Smooth muscle cell (in vitro differentiated cells): ENCODE results near the gene FIBCD1. TPM values are rescaled to one million over a fixed set of nuclear protein-coding genes. Genes with fewer than 3 reads are reported as not detected.

ENCODE experiments used
- DNase-seq: peaks from one replicate; lab custom pipeline; 2025; ENCODE audit not compliant: unreplicated experiment; lab: John Stamatoyannopoulos, UW
- H2AFZ ChIP-seq: fragments of 200-600 bp; sonication (generic); 2 replicates; pipeline ENCODE4 v1.6.0; 2016; ENCODE audit warnings: antibody characterized with exemption, low read depth, mild to moderate bottlenecking
- H3F3A ChIP-seq: fragments of 200-600 bp; sonication (generic); 2 replicates; pipeline ENCODE4 v1.6.0; 2017; ENCODE audit warnings: antibody characterized with exemption, low read depth
- H3K27ac ChIP-seq: fragments of 200-600 bp; sonication (generic); 2 replicates; pipeline ENCODE4 v1.5.1; 2016; ENCODE audit warnings: low read depth, mild to moderate bottlenecking
- H3K27me3 ChIP-seq: fragments of 200-600 bp; sonication (generic); 2 replicates; pipeline ENCODE4 v1.6.1; 2016; ENCODE audit warnings: low read depth, mild to moderate bottlenecking
- H3K36me3 ChIP-seq: fragments of 200-600 bp; sonication (generic); 2 replicates; pipeline ENCODE4 v1.5.1; 2016; ENCODE audit warnings: low read depth
- H3K4me1 ChIP-seq: fragments of 200-600 bp; sonication (generic); 2 replicates; pipeline ENCODE4 v1.5.1; 2016; ENCODE audit warnings: low read depth
- H3K4me2 ChIP-seq: fragments of 200-600 bp; sonication (generic); 2 replicates; pipeline ENCODE4 v1.6.0; 2016; ENCODE audit warnings: mild to moderate bottlenecking
- H3K4me3 ChIP-seq: fragments of 200-600 bp; sonication (generic); 2 replicates; pipeline ENCODE4 v1.5.1; 2016; ENCODE audit warnings: mild to moderate bottlenecking
- H3K79me2 ChIP-seq: fragments of 200-600 bp; sonication (generic); 2 replicates; pipeline ENCODE4 v1.6.0; 2016; ENCODE audit warnings: low read depth, mild to moderate bottlenecking
- H3K9ac ChIP-seq: fragments of 200-600 bp; sonication (generic); 2 replicates; pipeline ENCODE4 v1.6.0; 2016; ENCODE audit warnings: low read depth
- H3K9me3 ChIP-seq: fragments of 200-600 bp; sonication (generic); replicated peaks from 2 replicates; pipeline ENCODE4 v1.5.1; 2016; ENCODE audit warnings: low read depth
- H4K20me1 ChIP-seq: fragments of 200-600 bp; sonication (generic); 2 replicates; pipeline ENCODE4 v1.6.0; 2016; ENCODE audit warnings: low read depth
- CTCF ChIP-seq: fragments of 200-600 bp; sonication (generic); IDR thresholded peaks from 2 replicates; pipeline ENCODE4 v1.5.1; 2017; ENCODE audit warnings: borderline replicate concordance, mild to moderate bottlenecking, antibody characterized with exemption; ENCODE audit not compliant: insufficient read depth, poor library complexity, severe bottlenecking
- WGBS: methylation state at CpG from one replicate; pipeline ENCODE4 v1.1.7; 2016; ENCODE audit warnings: low lambda C conversion rate; 5-methylcytosine and 5-hydroxymethylcytosine counted together
- polyA plus RNA-seq: library from polyadenylated mRNA; unstranded; fragments of >200 nt; fragmentation: Nextera tagmentation; extraction: Ambion mirVana; gene quantifications from 2 replicates; pipeline ENCODE4 v1.2.1, GENCODE V29; 2016
- total RNA-seq: library from RNA; depleted of rRNA; stranded (reverse); fragments of >200 nt; gene quantifications from 2 replicates; pipeline ENCODE4 v1.2.3, GENCODE V29; 2014

Gene FIBCD1
- total and polyA plus RNA-seq, 2 experiments from 2014 or later, result 1.8 to 4.7 TPM

DNA sequence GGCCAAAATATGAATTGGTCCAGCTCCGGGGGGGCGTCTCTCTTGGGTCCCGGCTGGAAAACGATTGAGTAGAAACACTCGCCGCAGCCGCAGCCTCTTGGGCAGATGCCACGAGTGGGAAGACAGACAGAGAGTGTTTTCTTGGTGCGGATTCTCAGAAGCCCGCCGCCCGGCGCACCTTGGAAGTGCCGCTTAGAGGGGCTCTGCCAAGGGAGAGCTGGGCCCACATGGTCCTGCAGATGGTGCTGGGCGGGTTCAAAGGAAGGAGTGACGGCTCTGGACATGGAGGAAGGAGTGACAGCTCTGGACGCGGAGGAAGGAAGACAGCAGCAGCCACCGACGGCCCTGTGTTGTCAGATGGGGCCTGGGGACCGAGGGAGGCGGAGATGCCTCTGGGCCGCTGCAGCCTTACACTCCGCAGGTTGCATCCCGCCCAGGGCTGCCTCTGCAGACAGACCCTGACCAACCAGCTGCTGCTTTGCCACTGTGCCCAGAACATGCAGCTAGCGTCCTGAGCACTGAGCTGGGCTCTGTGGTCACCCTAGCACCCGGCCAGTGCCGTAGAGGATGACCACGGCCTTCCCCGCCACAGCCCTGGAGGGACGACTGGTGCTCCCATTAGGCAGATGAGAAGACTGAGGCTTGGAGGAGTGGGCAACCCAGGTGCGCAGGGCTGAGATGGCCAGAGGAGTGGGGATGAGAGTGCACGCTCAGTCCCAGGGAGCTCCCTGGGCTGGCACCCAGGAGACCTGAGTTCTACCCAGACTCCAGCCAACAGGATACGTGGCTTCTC, 21.7 kb downstream of the FIBCD1 start:
- H3K4me2 ChIP-seq, result no peak overlapping the region
- no peak for DNase-seq
- H3K27ac ChIP-seq, result no peak overlapping the region
- 93% methylated on average over 34 of the region's 34 CpGs for WGBS
- H3K36me3 ChIP-seq, result no peaks in the 10 kb centered on the region
- no peak overlapping the region for H3K4me3 ChIP-seq
- no peak overlapping the region for H2AFZ ChIP-seq
- H3K4me1 ChIP-seq, result peaks cover 5% of the 10 kb centered on the region
- no peak overlapping the region for H3K9ac ChIP-seq
- H4K20me1 ChIP-seq, result no peaks in the 10 kb centered on the region
- H3F3A ChIP-seq, result no peaks in the 10 kb centered on the region
- no peaks in the 10 kb centered on the region for H3K27me3 ChIP-seq
- no peak for TF ChIP-seq CTCF
- H3K79me2 ChIP-seq, result no peaks in the 10 kb centered on the region
- H3K9me3 ChIP-seq, result no peaks in the 10 kb centered on the region

DNA sequence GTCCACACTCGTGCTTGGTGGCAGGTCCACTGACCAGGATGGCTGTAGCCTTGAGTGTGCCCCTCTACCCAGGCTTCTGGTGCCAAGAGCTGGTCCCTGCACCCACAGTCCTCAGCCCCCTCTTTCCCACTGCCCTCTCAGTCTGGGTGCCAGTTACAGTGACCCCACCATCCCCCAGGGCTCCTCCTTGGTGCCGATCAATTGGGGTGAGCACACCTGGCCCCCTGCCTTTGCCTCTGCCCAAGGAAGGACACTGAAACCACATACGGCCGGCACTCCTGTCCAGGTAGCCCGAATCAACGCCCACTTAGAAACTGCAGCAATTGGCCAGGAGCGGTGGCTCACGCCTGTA, 24.0 kb downstream of the FIBCD1 start:
- Histone ChIP-seq H3K79me2 (no peaks in the 10 kb centered on the region), H3F3A (no peaks in the 10 kb centered on the region), H3K36me3 (no peaks in the 10 kb centered on the region), H2AFZ (no peak overlapping the region), H3K27ac (no peak overlapping the region), H4K20me1 (no peaks in the 10 kb centered on the region), H3K9me3 (no peaks in the 10 kb centered on the region), H3K27me3 (no peaks in the 10 kb centered on the region), H3K4me3 (no peak overlapping the region), H3K4me1 (no peaks in the 10 kb centered on the region), H3K9ac (no peak overlapping the region), H3K4me2 (no peak overlapping the region)
- TF ChIP-seq CTCF, result no peak
- no peak for DNase-seq
- 93% methylated on average over 8 of the region's 8 CpGs for whole genome bisulfite sequencing

- no peaks in the 10 kb centered on the region for H3F3A ChIP-seq
Measured at GRCh38 chr9:130914417-130915095, 24.5 kb downstream of the FIBCD1 start.

More at GRCh38 chr9:130914417-130915095, 24.5 kb downstream of the FIBCD1 start:
- Histone ChIP-seq H2AFZ (no peak overlapping the region), H3K4me1 (no peaks in the 10 kb centered on the region), H4K20me1 (no peaks in the 10 kb centered on the region), H3K27me3 (no peaks in the 10 kb centered on the region), H3K27ac (no peak overlapping the region), H3K4me3 (no peak overlapping the region), H3K9ac (no peak overlapping the region), H3K9me3 (no peaks in the 10 kb centered on the region), H3K4me2 (no peak overlapping the region), H3K36me3 (no peaks in the 10 kb centered on the region), H3K79me2 (no peaks in the 10 kb centered on the region)
- 92% methylated on average over 23 of the region's 24 CpGs for WGBS
- no peak for TF ChIP-seq CTCF
- no peak for DNase-seq
